Stimulated activated naive CD4-positive, alpha-beta T cell treated with Interleukin-2 at 50 U/mL for 16 hours (primary cell): ENCODE data around the gene KCTD12.
"Not testable (repeated sequence)": the region's sequence is repeated elsewhere in the genome, so short reads cannot be mapped to it uniquely, and the experiment has no call there.

ENCODE experiments used
- DNase-seq: peaks from one replicate; lab custom pipeline; 2025; lab: John Stamatoyannopoulos, UW

The KCTD12 gene

GRCh38 chr13:76886292-76887075, at the start of gene KCTD12:
TSS of gene KCTD12 (minus strand) at chr13:76886405. CDS start at chr13:76886148, 257 bp downstream.
- DNase-seq, result peak; percentile 61

DNA sequence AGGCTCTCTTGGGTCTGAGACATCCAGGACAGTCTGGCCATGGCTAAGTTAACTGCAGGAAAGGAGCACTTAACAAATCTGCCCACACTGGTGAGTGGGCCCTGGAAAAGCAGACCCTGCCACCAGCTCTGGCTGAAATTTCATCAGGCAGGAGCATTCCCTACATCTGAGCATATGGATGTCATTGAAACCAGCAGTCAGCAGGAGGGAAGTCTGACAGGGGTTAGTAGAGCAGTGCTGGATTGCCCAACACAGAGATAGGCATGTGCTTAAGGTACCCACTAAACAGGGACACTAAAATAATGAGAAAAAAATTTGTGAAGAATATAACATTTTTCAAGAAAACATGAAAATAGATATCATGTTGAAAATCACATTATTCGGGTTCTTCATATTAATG, 48.5 kb upstream of the KCTD12 start:
- no peak for DNase-seq

- DNase-seq, result no peak
Observed at GRCh38 chr13:76932076-76932475, 45.9 kb upstream of the KCTD12 start.

- DNase-seq, result no peak
Observed at GRCh38 chr13:76929851-76930374, 43.7 kb upstream of the KCTD12 start.

DNA sequence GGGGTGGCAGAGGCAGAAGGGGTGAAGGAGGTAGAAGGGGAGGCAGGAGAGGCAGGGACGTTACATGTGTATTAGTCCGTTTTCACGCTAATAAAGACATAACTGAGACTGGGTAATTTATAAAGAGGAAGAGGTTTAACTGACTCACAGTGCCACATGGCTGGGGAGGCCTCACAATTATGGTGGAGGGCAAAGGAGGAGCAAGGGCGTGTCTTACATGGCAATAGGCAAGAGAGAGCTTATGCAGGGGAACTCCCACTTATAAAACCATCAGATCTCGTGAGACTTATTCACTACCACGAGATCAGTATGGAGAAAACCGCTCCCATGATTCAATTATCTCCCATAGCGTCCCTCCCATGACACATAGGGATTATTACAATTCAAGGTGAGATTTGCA, 43.1 kb upstream of the KCTD12 start:
- DNase-seq, result no peak

DNA sequence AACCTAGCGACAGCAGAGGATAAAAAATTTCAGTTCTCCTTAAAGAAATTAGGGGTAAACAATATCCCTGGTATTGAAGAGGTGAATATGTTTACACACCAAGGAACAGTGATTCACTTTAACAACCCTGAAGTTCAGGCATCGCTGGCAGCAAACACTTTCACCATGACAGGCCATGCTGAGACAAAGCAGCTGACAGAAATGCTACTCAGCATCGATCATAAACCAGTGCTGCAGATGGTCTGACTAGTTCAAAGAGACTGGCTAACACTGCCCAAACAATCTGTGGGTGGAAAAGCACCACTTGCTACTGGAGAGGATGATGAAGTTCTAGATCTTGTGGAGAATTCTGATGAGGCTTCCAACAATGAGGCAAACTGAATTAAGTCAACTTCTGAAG, 42.3 kb upstream of the KCTD12 start:
- no peak for DNase-seq

GRCh38 chr13:76927955-76928354, 41.8 kb upstream of the KCTD12 start:
- DNase-seq, result no peak

DNA sequence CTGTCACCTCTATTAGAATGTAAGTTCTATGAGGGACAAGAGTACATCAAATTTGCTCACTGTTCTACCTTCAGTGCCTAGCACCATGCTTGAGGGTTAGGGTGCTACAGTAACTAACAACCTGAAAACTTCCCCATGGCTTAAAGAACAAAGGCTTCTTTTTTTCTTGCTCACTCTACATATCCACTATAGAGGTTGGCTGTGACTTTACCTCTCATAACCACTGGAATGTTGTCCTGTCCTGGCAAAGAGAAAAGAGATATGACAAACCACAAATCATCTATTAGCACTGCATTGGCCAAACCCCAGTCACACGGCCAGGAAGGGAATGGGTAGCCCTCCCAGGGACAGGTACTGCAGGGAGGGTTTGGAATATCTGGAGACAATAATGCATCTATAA, 38.9 kb upstream of the KCTD12 start:
- no peak for DNase-seq

DNA sequence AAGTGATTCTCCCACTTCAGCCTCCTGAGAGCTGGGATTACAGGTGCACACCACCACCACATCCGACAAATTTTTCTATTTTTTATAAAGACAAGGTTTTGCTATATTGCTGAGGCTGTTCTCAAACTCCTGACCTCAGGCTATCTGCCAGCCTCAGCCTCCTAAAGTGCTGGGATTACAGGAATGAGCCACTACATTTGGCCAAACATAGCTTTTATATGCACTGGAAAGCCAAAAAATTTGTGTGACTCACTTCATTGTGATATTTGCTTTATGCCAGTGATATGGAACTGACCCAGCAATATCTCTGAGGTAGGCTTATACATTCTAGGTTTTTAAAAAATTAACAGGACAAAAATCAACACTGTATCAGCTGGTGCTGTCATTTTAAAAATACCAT, 35.3 kb upstream of the KCTD12 start:
- DNase-seq, result no peak

GRCh38 chr13:76917755-76918481, 31.7 kb upstream of the KCTD12 start:
- DNase-seq, result not testable (repeated sequence)

- no peak for DNase-seq
Observed at GRCh38 chr13:76917095-76917494, 30.9 kb upstream of the KCTD12 start.

DNA sequence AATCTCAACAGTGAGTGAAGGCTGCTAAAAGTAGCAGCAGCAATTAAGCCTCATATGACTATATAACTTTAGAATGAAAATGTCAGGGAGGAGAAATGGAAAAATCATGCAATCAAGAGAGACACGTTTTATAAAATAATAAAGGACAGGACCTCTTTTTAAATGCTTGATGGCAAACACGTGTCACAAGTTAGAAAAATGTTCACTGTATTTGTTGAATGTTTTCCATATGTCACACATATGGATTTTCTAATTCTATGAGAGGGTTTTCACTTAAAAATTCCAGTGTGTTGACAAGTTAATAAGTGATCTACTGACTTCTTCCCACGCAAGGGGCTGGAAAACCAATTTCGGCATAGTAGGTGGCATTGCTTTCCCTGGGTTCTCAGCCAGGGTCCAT, 27.7 kb upstream of the KCTD12 start:
- DNase-seq, result no peak

GRCh38 chr13:76912476-76912875, 26.3 kb upstream of the KCTD12 start:
- no peak for DNase-seq

DNA sequence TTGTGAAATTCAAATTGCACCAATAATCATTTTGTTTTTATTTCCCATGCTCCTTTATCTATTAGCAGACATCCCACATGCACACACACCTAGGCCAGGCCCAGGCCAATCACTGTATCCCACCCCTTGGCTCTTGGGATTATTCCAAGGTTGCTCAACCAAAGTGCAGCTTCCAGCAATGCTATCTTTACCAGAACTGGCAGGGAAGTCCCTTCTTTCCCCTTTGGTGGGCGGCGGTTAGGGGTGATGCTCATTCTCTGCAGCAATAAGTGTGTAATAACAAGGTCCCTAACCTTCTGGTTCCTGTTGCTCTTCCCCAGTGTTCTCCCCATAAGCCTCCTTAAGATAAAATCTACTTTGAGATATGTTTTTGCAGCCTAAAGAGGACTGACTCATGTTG, 18.3 kb upstream of the KCTD12 start:
- DNase-seq, result no peak

- DNase-seq, result peak; percentile 38
Observed at GRCh38 chr13:76903544-76904162, 17.4 kb upstream of the KCTD12 start.

DNA sequence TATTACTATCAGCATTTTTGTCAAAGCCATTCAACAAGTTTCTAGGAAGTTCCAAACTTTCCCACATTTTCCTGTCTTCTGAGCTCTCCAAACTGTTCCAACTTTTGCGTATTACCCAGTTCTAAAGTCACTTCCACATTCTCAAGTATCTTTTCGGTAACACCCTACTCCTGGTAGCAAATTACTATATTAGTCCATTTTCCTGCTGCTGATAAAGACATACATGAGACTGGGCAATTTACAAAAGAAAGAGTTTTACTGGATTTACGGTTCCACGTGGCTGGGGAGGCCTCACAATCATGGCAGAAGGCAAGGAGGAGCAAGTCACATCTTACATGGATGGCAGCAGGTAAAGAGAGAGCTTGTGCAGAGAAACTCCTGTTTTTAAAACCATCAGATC, 12.9 kb upstream of the KCTD12 start:
- not testable (repeated sequence) for DNase-seq

- not testable (repeated sequence) for DNase-seq
Observed at GRCh38 chr13:76897171-76897570, 11.0 kb upstream of the KCTD12 start.

DNA sequence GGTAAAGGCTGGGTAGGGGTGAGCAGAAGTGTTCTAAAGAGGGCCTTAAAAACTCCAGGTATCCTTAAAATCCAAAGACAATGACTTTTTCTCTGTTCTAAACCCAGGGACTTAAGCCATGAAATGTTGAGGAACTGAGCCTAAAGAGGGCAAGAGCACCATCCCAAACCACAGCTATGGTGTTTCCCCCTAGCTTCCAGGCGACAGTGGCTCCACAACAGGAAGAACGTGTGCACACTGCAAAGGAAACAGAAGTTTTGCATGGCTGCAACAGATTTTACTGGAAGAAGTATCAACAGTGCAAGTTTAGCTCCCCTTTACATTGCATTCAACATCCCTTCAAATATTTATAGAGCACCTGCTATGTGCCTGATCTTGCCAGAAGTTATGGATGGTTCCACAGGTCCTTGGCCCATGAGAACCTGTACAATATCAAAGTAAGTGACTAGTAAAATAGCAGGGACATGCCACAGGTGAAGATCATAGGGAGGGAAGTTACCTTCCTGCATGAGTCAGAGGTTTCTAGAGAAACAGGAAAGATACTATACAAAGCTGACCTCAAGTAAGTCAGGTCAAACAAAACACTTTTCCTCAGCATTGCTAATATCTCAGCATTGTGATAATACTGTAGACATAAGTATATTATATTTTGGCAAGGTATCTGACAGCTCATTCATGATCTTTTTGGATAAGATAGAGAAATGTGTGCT, 8.4 kb upstream of the KCTD12 start:
- DNase-seq, result no peak

GRCh38 chr13:76892488-76892887, 6.3 kb upstream of the KCTD12 start:
- no peak for DNase-seq

DNA sequence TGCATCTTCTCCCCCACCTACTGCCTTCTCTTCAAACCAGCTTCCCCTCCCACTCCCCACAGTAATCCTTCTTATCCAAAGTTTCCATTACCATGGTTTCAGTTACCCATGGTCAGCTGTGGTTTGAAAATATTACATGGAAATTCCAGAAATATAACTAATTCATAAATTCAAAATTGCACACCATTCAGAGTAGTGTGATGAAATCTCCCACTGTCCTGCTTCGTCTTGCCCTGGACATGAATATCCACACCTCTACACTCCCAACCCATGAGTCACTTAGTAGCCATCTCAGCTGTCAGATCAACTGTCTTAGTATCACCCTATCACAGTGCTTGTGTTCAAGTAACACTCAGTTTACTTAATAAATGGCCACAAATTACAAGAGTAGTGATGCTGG, 3.8 kb upstream of the KCTD12 start:
- DNase-seq, result no peak

- no peak for DNase-seq
Observed at GRCh38 chr13:76889254-76889653, 3.0 kb upstream of the KCTD12 start.

GRCh38 chr13:76888421-76888820, 2.2 kb upstream of the KCTD12 start:
- DNase-seq, result no peak
